IMR-90 (cell line): ENCODE data around the gene ZBTB7B. TPM values are rescaled to one million over a fixed set of nuclear protein-coding genes. Genes with fewer than 3 reads are reported as not detected.

Source experiments
- ATAC-seq: fragments of 200-7000 bp; cut with Tn5 transposase; 2 replicates; pipeline ENCODE4 v1.9.1; 2020; ENCODE audit warnings: low read depth, mild to moderate bottlenecking, moderate library complexity
- BruUV-seq: library from RNA; stranded (reverse); fragments of 400-500 nt; replicated peaks from 2 replicates; lab custom pipeline; 2021; lab: Mats Ljungman, UMichigan
- CTCF ChIA-PET: fragments of 300-600 bp; formaldehyde crosslinking; extraction: SDS; loops from one replicate; lab custom pipeline; 2021; ENCODE audit warnings: antibody characterized with exemption; lab: Yijun Ruan, JAX
- POLR2A ChIA-PET: fragments of 300-600 bp; sonication (Branson Sonifier 250); formaldehyde crosslinking; loops from one replicate; lab custom pipeline; 2022; ENCODE audit warnings: antibody characterized with exemption; ENCODE audit not compliant: unreplicated experiment; lab: Charles Lee
- DNase-seq: peaks from one replicate; pipeline ENCODE4 v3.0.0; 2013
- H2AFZ ChIP-seq: replicated peaks from 2 replicates; pipeline ENCODE3; 2013; ENCODE audit warnings: low read length, mild to moderate bottlenecking; ENCODE audit not compliant: poor library complexity
- H2AK5ac ChIP-seq: 2 replicates; pipeline ENCODE4 v1.6.1; 2013; ENCODE audit warnings: low read depth, low read length, inconsistent platforms
- H2AK9ac ChIP-seq: replicated peaks from 2 replicates; pipeline ENCODE3; 2013; ENCODE audit warnings: mild to moderate bottlenecking, low read depth, low read length, moderate library complexity; ENCODE audit not compliant: poor library complexity
- H2BK120ac ChIP-seq: 2 replicates; pipeline ENCODE4 v1.6.1; 2013; ENCODE audit warnings: low read depth, low read length, inconsistent platforms
- H2BK15ac ChIP-seq: 3 replicates; pipeline ENCODE4 v1.6.1; 2013; ENCODE audit warnings: low read depth, low read length, inconsistent platforms
- H2BK20ac ChIP-seq: 2 replicates; pipeline ENCODE4 v1.6.1; 2013; ENCODE audit warnings: low read depth, mild to moderate bottlenecking, inconsistent platforms, low read length, moderate library complexity
- H2BK5ac ChIP-seq: 2 replicates; pipeline ENCODE4 v1.6.1; 2013; ENCODE audit warnings: mild to moderate bottlenecking, low read depth, low read length, inconsistent platforms; ENCODE audit not compliant: poor library complexity, severe bottlenecking
- H3K14ac ChIP-seq: replicated peaks from 2 replicates; pipeline ENCODE4 v1.6.1; 2013; ENCODE audit warnings: low read depth, low read length, inconsistent platforms
- H3K18ac ChIP-seq: 2 replicates; pipeline ENCODE4 v1.6.1; 2013; ENCODE audit warnings: low read depth, low read length, control low read depth
- H3K23ac ChIP-seq: 2 replicates; pipeline ENCODE4 v1.6.1; 2013; ENCODE audit warnings: low read depth, low read length, inconsistent platforms
- H3K27ac ChIP-seq: 2 replicates; pipeline ENCODE4 v1.5.1; 2013; ENCODE audit warnings: mild to moderate bottlenecking, control low read depth, low read length; ENCODE audit not compliant: insufficient read depth
- H3K27me3 ChIP-seq: 2 replicates; pipeline ENCODE4 v1.6.1; 2013; ENCODE audit warnings: low read length; ENCODE audit not compliant: control insufficient read depth, insufficient read depth
- H3K36me3 ChIP-seq: 2 replicates; pipeline ENCODE4 v1.6.1; 2013; ENCODE audit warnings: low read length, mixed read lengths; ENCODE audit not compliant: control insufficient read depth, insufficient read depth
- H3K4ac ChIP-seq: 2 replicates; pipeline ENCODE4 v1.6.1; 2013; ENCODE audit warnings: low read depth, low read length, inconsistent platforms
- H3K4me1 ChIP-seq: 2 replicates; pipeline ENCODE4 v1.6.1; 2013; ENCODE audit warnings: low read length, mixed read lengths; ENCODE audit not compliant: control insufficient read depth, insufficient read depth
- H3K4me2 ChIP-seq: 2 replicates; pipeline ENCODE4 v1.6.1; 2013; ENCODE audit warnings: low read depth, mild to moderate bottlenecking, control low read depth, low read length, moderate library complexity
- H3K4me3 ChIP-seq: 2 replicates; pipeline ENCODE4 v1.5.1; 2013; ENCODE audit warnings: low read depth, mild to moderate bottlenecking, control low read depth, low read length, moderate library complexity; ENCODE audit not compliant: insufficient read depth
- H3K56ac ChIP-seq: 2 replicates; pipeline ENCODE4 v1.6.1; 2013; ENCODE audit warnings: low read length, inconsistent platforms; ENCODE audit not compliant: insufficient read depth; ENCODE audit errors: extremely low read depth
- H3K79me1 ChIP-seq, 2 experiments: 2 replicates each; pipeline ENCODE4 v1.6.1; 2013; ENCODE audit warnings: low read length in 2 of 2, inconsistent platforms in 1 of 2, low read depth in 1 of 2
- H3K9ac ChIP-seq: 2 replicates; pipeline ENCODE4 v1.6.1; 2013; ENCODE audit warnings: low read depth, low read length, control low read depth
- H3K9me1 ChIP-seq: 2 replicates; pipeline ENCODE4 v1.6.1; 2013; ENCODE audit warnings: low read length, inconsistent platforms; ENCODE audit not compliant: insufficient read depth
- H3K9me3 ChIP-seq: 2 replicates; pipeline ENCODE4 v1.6.1; 2013; ENCODE audit warnings: low read length; ENCODE audit not compliant: control insufficient read depth, insufficient read depth
- H4K20me1 ChIP-seq: 2 replicates; pipeline ENCODE4 v1.6.1; 2013; ENCODE audit warnings: low read length, inconsistent platforms; ENCODE audit not compliant: insufficient read depth
- H4K5ac ChIP-seq: 2 replicates; pipeline ENCODE4 v1.6.1; 2013; ENCODE audit warnings: mild to moderate bottlenecking, low read depth, low read length, control low read depth
- H4K8ac ChIP-seq, 2 experiments: 2 replicates each; pipeline ENCODE4 v1.6.1; 2013; ENCODE audit warnings: low read depth in 2 of 2, low read length in 2 of 2, control low read depth in 1 of 2, inconsistent platforms in 1 of 2
- H4K91ac ChIP-seq: 2 replicates; pipeline ENCODE4 v1.6.1; 2013; ENCODE audit warnings: low read depth, low read length, inconsistent platforms; ENCODE audit not compliant: insufficient read depth
- BHLHE40 ChIP-seq: fragments of 150-350 bp; IDR thresholded peaks from 2 replicates; pipeline ENCODE4 v1.6.1; 2016; ENCODE audit warnings: mild to moderate bottlenecking, low read depth, low read length
- CEBPB ChIP-seq: IDR thresholded peaks from 2 replicates; pipeline ENCODE4 v1.6.1; 2012; ENCODE audit warnings: low read depth, low read length, improper control_type of control experiment
- FOS ChIP-seq: fragments of 150-350 bp; IDR thresholded peaks from 2 replicates; pipeline ENCODE4 v1.6.1; 2016; ENCODE audit warnings: low read depth, low read length
- MAFK ChIP-seq: IDR thresholded peaks from 2 replicates; pipeline ENCODE4 v1.6.1; 2012; ENCODE audit warnings: low read depth, low read length, improper control_type of control experiment
- MXI1 ChIP-seq: IDR thresholded peaks from 2 replicates; pipeline ENCODE4 v1.6.1; 2012; ENCODE audit warnings: low read depth, mild to moderate bottlenecking, low read length, moderate library complexity, borderline replicate concordance
- NFE2L2 ChIP-seq: fragments of 150-350 bp; IDR thresholded peaks from 2 replicates; pipeline ENCODE4 v1.6.1; 2016; ENCODE audit warnings: low read depth, mild to moderate bottlenecking, low read length
- RAD21 ChIP-seq: IDR thresholded peaks from 2 replicates; pipeline ENCODE4 v1.6.1; 2012; ENCODE audit warnings: low read length, improper control_type of control experiment
- RFX5 ChIP-seq: IDR thresholded peaks from 2 replicates; pipeline ENCODE4 v1.8.0; 2012; ENCODE audit warnings: low read depth, mild to moderate bottlenecking, low read length, moderate library complexity
- SMC3 ChIP-seq: fragments of 150-350 bp; IDR thresholded peaks from 2 replicates; pipeline ENCODE4 v1.6.1; 2016; ENCODE audit warnings: low read depth, mild to moderate bottlenecking, antibody characterized with exemption, low read length, moderate library complexity
- WGBS, 2 experiments: methylation state at CpG; one replicate each; pipeline versions ENCODE4 v1.1.5 to v1.1.7; 2013; ENCODE audit warnings: missing lambda C conversion rate in 2 of 2; ENCODE audit not compliant: insufficient read length in 1 of 2; ENCODE audit errors: extremely low coverage in 2 of 2; 5-methylcytosine and 5-hydroxymethylcytosine counted together
- dilution Hi-C: fragments of 300-500 bp; cut with HindIII; formaldehyde crosslinking; loops from one replicate; pipeline ENCODE4 v1.14.3; 2018; ENCODE audit warnings: low sequenced_read_pairs; ENCODE audit not compliant: unreplicated experiment
- in situ Hi-C: fragments of 300-500 bp; cut with MboI; formaldehyde crosslinking; loops from 3 replicates; pipeline ENCODE4 v1.14.3; 2019; ENCODE audit warnings: low sequenced_read_pairs, inconsistent platforms, mixed read lengths
- intact Hi-C: fragments of 100-400 bp; cut with micrococcal nuclease; formaldehyde crosslinking; loops from 2 replicates; pipeline ENCODE4 v1.10.0; 2022
- polyA plus RNA-seq, 3 experiments: library from polyadenylated mRNA; depleted of rRNA; stranded (reverse); fragments of >200 nt; gene quantifications; 2 replicates each; pipeline ENCODE4 v1.2.3, GENCODE V29; 2012; ENCODE audit warnings: low replicate concordance in 1 of 3
- total RNA-seq: library from RNA; depleted of rRNA; stranded (reverse); fragments of >200 nt; gene quantifications from 2 replicates; pipeline ENCODE4 v1.2.3, GENCODE V29; 2012
- TF ChIP-seq, protein P1 (sequence below): fragments of 150-350 bp; IDR thresholded peaks from 2 replicates; pipeline ENCODE4 v1.6.1; 2017; ENCODE audit warnings: mild to moderate bottlenecking, antibody characterized with exemption, low read length, low read depth
- TF ChIP-seq, protein P2 (sequence below): conservative IDR thresholded peaks from 2 replicates; pipeline ENCODE4 v1.5.1; 2012; ENCODE audit warnings: mild to moderate bottlenecking, low read depth, low read length, improper control_type of control experiment
- TF ChIP-seq, protein P3 (sequence below): fragments of 150-350 bp; IDR thresholded peaks from 2 replicates; pipeline ENCODE4 v1.6.1; 2016; ENCODE audit warnings: low read depth, mild to moderate bottlenecking, low read length, moderate library complexity, borderline replicate concordance

The ZBTB7B gene
- total and polyA plus RNA-seq, 2 of the 4 experiments (the other 2 are of a cell fraction) = 7.7 to 17.4 TPM

DNA sequence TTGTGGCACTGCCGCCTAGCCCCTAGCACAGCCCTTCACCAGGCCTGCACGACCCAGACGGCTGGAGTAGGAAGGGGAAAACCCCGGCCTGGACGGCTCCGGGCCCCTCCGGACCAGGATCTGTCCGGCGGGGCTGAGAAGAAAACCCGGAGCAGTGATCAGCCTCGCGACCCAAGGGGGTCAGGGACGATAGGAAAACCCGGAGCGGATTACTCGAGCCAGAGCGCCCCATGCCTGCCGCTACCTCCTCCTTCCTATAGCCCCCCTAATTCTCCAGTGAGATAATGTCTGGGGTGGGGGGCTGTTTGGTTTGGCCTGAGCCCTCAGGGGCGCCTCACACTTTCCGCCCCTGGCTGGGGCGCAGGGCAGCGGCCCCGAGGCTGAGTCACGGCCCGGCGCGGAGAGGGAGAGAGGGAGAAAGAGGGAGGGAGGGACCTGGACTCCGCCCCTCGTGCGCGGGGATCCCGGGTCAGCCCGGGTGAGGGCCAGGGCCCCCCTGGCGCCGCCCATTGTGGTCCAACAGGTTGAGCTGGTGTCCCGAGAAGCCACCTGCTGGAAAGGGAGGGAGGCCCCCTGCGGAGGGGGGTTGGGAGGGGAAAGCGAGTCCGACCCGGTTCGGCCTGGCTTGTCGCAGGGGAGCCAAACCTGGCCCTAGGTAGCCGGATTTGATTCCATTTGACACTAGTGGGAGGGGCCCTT is 1.7 kb upstream of the ZBTB7B start (continued):
- TF ChIP-seq MXI1 = no peak

DNA sequence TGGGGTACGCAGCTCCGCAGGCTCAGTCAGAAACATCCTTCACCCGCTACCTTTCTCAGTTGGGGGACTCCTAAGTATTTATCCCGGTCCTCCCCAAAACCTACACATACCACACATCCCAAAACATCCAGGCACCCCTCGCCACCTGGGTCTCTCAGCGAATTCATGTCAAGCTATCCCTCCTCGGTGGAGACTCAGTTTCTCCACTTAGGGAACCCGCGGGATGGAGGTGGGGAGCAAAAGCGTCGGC is 1.3 kb upstream of the ZBTB7B start:
- Histone ChIP-seq H4K8ac (peak overlapping the region; percentile 11 to 91; a peak in 3 of 4 replicates), H3K27ac (peak overlapping the region; percentile 94), H2BK15ac (peak overlapping the region; percentile 49; the same call in 2 of the 3 replicates), H4K5ac (peak overlapping the region; percentile 46; the same call in 1 of the 2 replicates), H2BK120ac (peak overlapping the region; percentile 74), H3K9me3 (no peaks in the 10 kb centered on the region), H2AK9ac (peak overlapping the region; percentile 99), H3K9me1 (peaks cover 12% of the 10 kb centered on the region), H2BK20ac (no peak overlapping the region; the same call in none of the 2 replicates), H3K23ac (peak overlapping the region; percentile 81), H2BK5ac (peak overlapping the region; percentile 94), H3K4me2 (peak overlapping the region; percentile 94), H2AFZ (peak overlapping the region; percentile 92), H3K4me1 (peaks cover 21% of the 10 kb centered on the region), H3K4me3 (peak overlapping the region; percentile 75), H3K14ac (peak overlapping the region; percentile 87; the same call in 1 of the 2 replicates), H3K56ac (peak overlapping the region; percentile 82), H3K79me1 (peaks cover 14 to 55% of the 10 kb centered on the region in 2 experiments), H3K27me3 (no peaks in the 10 kb centered on the region), H3K36me3 (no peaks in the 10 kb centered on the region; the same call in 1 of the 2 replicates), H4K20me1 (no peaks in the 10 kb centered on the region), H4K91ac (peak overlapping the region; percentile 58; the same call in 1 of the 2 replicates), H3K4ac (peak overlapping the region; percentile 87), H3K18ac (peak overlapping the region; percentile 48), H3K9ac (peak overlapping the region; percentile 78), H2AK5ac (peak overlapping the region; percentile 97)
- TF ChIP-seq BHLHE40 (no peak), CEBPB (no peak), FOS (no peak), RFX5 (no peak), MXI1 (no peak), NFE2L2 (no peak), MAFK (no peak), SMC3 (no peak), RAD21 (no peak)
- TF ChIP-seq, protein P1, sequence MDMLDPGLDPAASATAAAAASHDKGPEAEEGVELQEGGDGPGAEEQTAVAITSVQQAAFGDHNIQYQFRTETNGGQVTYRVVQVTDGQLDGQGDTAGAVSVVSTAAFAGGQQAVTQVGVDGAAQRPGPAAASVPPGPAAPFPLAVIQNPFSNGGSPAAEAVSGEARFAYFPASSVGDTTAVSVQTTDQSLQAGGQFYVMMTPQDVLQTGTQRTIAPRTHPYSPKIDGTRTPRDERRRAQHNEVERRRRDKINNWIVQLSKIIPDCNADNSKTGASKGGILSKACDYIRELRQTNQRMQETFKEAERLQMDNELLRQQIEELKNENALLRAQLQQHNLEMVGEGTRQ = no peak
- TF ChIP-seq, protein P2, sequence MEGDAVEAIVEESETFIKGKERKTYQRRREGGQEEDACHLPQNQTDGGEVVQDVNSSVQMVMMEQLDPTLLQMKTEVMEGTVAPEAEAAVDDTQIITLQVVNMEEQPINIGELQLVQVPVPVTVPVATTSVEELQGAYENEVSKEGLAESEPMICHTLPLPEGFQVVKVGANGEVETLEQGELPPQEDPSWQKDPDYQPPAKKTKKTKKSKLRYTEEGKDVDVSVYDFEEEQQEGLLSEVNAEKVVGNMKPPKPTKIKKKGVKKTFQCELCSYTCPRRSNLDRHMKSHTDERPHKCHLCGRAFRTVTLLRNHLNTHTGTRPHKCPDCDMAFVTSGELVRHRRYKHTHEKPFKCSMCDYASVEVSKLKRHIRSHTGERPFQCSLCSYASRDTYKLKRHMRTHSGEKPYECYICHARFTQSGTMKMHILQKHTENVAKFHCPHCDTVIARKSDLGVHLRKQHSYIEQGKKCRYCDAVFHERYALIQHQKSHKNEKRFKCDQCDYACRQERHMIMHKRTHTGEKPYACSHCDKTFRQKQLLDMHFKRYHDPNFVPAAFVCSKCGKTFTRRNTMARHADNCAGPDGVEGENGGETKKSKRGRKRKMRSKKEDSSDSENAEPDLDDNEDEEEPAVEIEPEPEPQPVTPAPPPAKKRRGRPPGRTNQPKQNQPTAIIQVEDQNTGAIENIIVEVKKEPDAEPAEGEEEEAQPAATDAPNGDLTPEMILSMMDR = no peak
- TF ChIP-seq, protein P3, sequence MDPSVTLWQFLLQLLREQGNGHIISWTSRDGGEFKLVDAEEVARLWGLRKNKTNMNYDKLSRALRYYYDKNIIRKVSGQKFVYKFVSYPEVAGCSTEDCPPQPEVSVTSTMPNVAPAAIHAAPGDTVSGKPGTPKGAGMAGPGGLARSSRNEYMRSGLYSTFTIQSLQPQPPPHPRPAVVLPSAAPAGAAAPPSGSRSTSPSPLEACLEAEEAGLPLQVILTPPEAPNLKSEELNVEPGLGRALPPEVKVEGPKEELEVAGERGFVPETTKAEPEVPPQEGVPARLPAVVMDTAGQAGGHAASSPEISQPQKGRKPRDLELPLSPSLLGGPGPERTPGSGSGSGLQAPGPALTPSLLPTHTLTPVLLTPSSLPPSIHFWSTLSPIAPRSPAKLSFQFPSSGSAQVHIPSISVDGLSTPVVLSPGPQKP = no peak
- ChIA-PET CTCF (interaction anchor here (0.9 kb wide), 1 partner anchor 31 kb away, joined by 4 read pairs; the partner anchor contains the start of gene SHC1), POLR2A (no interaction called here)
- DNase-seq = no peak
- intact Hi-C loops (loop anchor here (1.0 to 5.0 kb wide), 3 partner anchors 29 to 65 kb away; partner anchors contain the start of genes ADAM15 and PMVK), in situ Hi-C loops (no loop called here), dilution Hi-C loops (no loop called here)
- no CpG with 5 or more reads among the region's 11 CpGs for WGBS, 2 experiments
- no TSS peak for BruUV-seq
- ATAC-seq = no peak
